Measurements from ENCODE around the gene UTP14C. TPM values are rescaled to one million over a fixed set of nuclear protein-coding genes. Genes with fewer than 3 reads are reported as not detected.
"Not testable (repeated sequence)": the region's sequence is repeated elsewhere in the genome, so short reads cannot be mapped to it uniquely, and the experiment has no call there.

UTP14C gene
- total RNA-seq, 1 donor from 2014 or later: 19.7 TPM

- Mint-ChIP-seq H3K4me3 (no peak overlapping the region), H3K36me3 (ENCODE audit: low read depth) (peaks cover 3% of the 10 kb centered on the region), H3K27me3 (ENCODE audit: low read depth) (no peaks in the 10 kb centered on the region), H3K4me1 (no peaks in the 10 kb centered on the region), H3K9me3 (peaks cover 7% of the 10 kb centered on the region), H3K27ac (ENCODE audit: unreplicated experiment) (no peak overlapping the region)
- TF ChIP-seq CTCF (conservative IDR thresholded peaks at IDR 0.05): no peak
- no peak for DNase-seq (ENCODE audit: low read depth, low spot score)
These were observed 24.0 kb downstream of the UTP14C start for GRCh38 chr13:52048516-52048915.

GRCh38 chr13:52051400-52051799 is 26.9 kb downstream of the UTP14C start:
- Mint-ChIP-seq H3K36me3 (ENCODE audit: low read depth) (peaks cover 2% of the 10 kb centered on the region), H3K4me1 (no peaks in the 10 kb centered on the region), H3K4me3 (no peak overlapping the region), H3K9me3 (peaks cover 4% of the 10 kb centered on the region), H3K27ac (ENCODE audit: unreplicated experiment) (no peak overlapping the region), H3K27me3 (ENCODE audit: low read depth) (no peaks in the 10 kb centered on the region)
- TF ChIP-seq CTCF (conservative IDR thresholded peaks at IDR 0.05): no peak
- no peak for DNase-seq (ENCODE audit: low read depth, low spot score)

- Mint-ChIP-seq H3K4me1 (no peaks in the 10 kb centered on the region), H3K4me3 (no peak overlapping the region), H3K27me3 (ENCODE audit: low read depth) (no peaks in the 10 kb centered on the region), H3K36me3 (ENCODE audit: low read depth) (peaks cover 2% of the 10 kb centered on the region), H3K27ac (ENCODE audit: unreplicated experiment) (no peak overlapping the region), H3K9me3 (peaks cover 3% of the 10 kb centered on the region)
- no peak for DNase-seq (ENCODE audit: low read depth, low spot score)
- no peak for TF ChIP-seq CTCF (conservative IDR thresholded peaks at IDR 0.05)
These were observed 29.0 kb downstream of the UTP14C start for GRCh38 chr13:52053460-52053859.

GRCh38 chr13:52061064-52061463 is 36.6 kb downstream of the UTP14C start:
- not testable (repeated sequence) for DNase-seq (ENCODE audit: low read depth, low spot score); H3K4me1 Mint-ChIP-seq; H3K27ac Mint-ChIP-seq (ENCODE audit: unreplicated experiment); H3K27me3 Mint-ChIP-seq (ENCODE audit: low read depth); H3K4me3 Mint-ChIP-seq; H3K9me3 Mint-ChIP-seq
- peaks cover 14% of the 10 kb centered on the region for H3K36me3 Mint-ChIP-seq (ENCODE audit: low read depth)

DNA sequence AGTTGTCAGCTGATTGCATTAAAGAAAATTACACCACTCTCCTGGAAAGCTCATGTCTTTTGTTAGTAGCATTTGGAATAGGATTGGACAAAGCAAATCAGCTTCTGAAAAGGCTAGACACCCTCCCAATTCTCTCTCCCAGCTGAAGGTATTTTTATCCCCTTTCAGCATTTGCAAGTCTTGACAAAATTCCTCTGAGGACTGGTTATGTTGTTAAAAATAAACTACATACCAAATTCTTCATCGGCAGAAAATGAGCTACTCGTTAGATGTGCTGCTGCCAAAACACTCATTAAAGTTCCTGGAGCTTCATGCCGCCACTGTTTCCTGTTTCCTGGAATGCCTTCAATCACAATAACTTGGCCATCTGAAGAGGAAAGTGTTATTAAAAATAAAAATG is 37.1 kb downstream of the UTP14C start:
- no peak for TF ChIP-seq CTCF (conservative IDR thresholded peaks at IDR 0.05)
- H3K36me3 Mint-ChIP-seq (ENCODE audit: low read depth): peaks cover 14% of the 10 kb centered on the region
- no peak for DNase-seq (ENCODE audit: low read depth, low spot score)
- no peaks in the 10 kb centered on the region for H3K27me3 Mint-ChIP-seq (ENCODE audit: low read depth)
- no peaks in the 10 kb centered on the region for H3K4me1 Mint-ChIP-seq
- H3K27ac Mint-ChIP-seq (ENCODE audit: unreplicated experiment): no peak overlapping the region
- peaks cover 6% of the 10 kb centered on the region for H3K9me3 Mint-ChIP-seq
- no peak overlapping the region for H3K4me3 Mint-ChIP-seq

DNA sequence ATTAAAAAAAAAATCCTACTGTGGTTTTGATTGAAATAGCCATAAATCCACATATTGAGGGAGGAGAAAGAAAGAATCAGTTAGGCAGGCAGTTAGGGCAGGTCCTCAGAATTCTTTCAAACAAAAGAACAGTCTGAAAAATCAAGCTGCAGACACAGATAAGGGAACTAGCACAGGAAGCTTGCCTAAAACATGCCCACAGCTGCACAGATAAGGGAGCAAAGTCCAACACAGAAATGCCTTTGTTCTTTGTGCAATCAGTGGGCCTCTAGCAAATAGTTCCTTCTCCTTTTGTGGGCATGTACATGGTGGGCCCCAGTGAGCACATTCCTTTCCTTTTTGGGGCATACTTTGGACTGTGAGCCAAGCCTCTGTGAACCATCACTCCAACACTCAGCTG is 42.7 kb downstream of the UTP14C start:
- Mint-ChIP-seq H3K27ac (ENCODE audit: unreplicated experiment) (no peak overlapping the region), H3K9me3 (peaks cover 23% of the 10 kb centered on the region), H3K27me3 (ENCODE audit: low read depth) (no peaks in the 10 kb centered on the region), H3K4me1 (no peaks in the 10 kb centered on the region), H3K4me3 (no peak overlapping the region), H3K36me3 (ENCODE audit: low read depth) (peaks cover 33% of the 10 kb centered on the region)
- DNase-seq (ENCODE audit: low read depth, low spot score): no peak
- no peak for TF ChIP-seq CTCF (conservative IDR thresholded peaks at IDR 0.05)
